Measurements from ENCODE around the gene ZNF543.

The ZNF543 gene

GRCh38 chr19:57321116-57321515, 844 bp downstream of the ZNF543 start:
- Histone ChIP-seq H3K27ac (peak overlapping the region; percentile 81), H3K4me3 (ENCODE audit: low read depth in 1 of 2, low read length in 1 of 2) (peak overlapping the region; percentile 77 to 81)
- no peak for TF ChIP-seq CTCF (IDR thresholded peaks at IDR 0.05)

DNA sequence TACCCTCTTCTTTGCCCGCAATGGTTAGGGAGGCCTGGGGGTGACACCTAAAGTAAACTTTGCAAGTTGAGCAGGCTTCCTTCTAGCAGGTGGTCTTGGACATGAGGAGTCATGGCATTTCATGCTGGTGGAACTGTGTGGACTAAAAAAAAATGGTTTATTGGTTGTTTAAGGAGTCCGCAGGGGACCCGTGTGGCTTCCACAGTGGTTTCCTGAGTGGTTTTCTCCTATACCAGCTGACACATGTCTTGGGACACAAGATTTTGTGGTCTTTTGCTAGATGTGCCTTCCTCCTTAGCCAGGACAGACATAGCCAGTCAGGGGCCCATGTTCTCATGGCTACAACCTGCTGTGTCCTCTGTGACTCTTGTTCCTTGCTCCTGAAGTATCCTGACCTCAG, 1.5 kb downstream of the ZNF543 start:
- Histone ChIP-seq H3K27me3 (peaks cover 22% of the 10 kb centered on the region), H3K9me3 (peaks cover 9% of the 10 kb centered on the region), H3K4me1 (ENCODE audit: control insufficient read depth in 1 of 2, insufficient read depth in 1 of 2, low read depth in 1 of 2, low read length in 1 of 2) (peaks cover 15 to 21% of the 10 kb centered on the region in 2 experiments), H3K27ac (no peak overlapping the region), H3K4me3 (ENCODE audit: low read depth in 1 of 2, low read length in 1 of 2) (no peak overlapping the region), H3K36me3 (peaks cover 24% of the 10 kb centered on the region)
- no peak for TF ChIP-seq CTCF (IDR thresholded peaks at IDR 0.05)

More at GRCh38 chr19:57321116-57321515, 844 bp downstream of the ZNF543 start:
- peaks cover 20% of the 10 kb centered on the region for H3K36me3 ChIP-seq
- H3K27me3 ChIP-seq, result peaks cover 29% of the 10 kb centered on the region
- H3K4me1 ChIP-seq (ENCODE audit: control insufficient read depth in 1 of 2, insufficient read depth in 1 of 2, low read depth in 1 of 2, low read length in 1 of 2), result peaks cover 15 to 21% of the 10 kb centered on the region in 2 experiments
- peaks cover 9% of the 10 kb centered on the region for H3K9me3 ChIP-seq

DNA sequence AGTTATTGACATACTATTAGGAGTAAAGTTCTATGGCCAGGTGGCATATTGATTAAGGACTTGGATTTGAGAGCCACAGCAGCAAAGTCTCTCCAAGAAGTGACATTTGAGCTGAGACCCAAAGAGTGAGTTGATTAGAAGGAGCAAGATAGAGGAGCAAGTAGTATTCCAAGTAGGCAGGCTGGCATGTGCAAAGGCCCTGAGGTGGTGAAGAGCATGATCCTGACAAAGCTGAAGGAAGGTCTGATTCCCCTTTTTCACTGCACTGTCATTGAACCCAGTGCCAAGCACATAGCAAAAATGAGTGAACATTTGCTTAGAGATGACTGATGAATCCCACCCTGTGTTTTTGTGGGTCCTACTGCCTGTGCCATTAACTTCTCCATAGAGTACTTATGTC, 4.7 kb downstream of the ZNF543 start:
- Histone ChIP-seq H3K36me3 (peaks cover 38% of the 10 kb centered on the region), H3K27me3 (no peaks in the 10 kb centered on the region), H3K9me3 (peaks cover 5% of the 10 kb centered on the region), H3K27ac (no peak overlapping the region), H3K4me3 (ENCODE audit: low read depth in 1 of 2, low read length in 1 of 2) (no peak overlapping the region), H3K4me1 (ENCODE audit: control insufficient read depth in 1 of 2, insufficient read depth in 1 of 2, low read depth in 1 of 2, low read length in 1 of 2) (peaks cover 15 to 17% of the 10 kb centered on the region in 2 experiments)
- TF ChIP-seq CTCF (IDR thresholded peaks at IDR 0.05), result no peak

- Histone ChIP-seq H3K4me3 (ENCODE audit: low read depth in 1 of 2, low read length in 1 of 2) (no peak overlapping the region), H3K4me1 (ENCODE audit: control insufficient read depth in 1 of 2, insufficient read depth in 1 of 2, low read depth in 1 of 2, low read length in 1 of 2) (no peaks in the 10 kb centered on the region), H3K9me3 (peaks cover 5% of the 10 kb centered on the region), H3K36me3 (peaks cover 38% of the 10 kb centered on the region), H3K27ac (no peak overlapping the region), H3K27me3 (no peaks in the 10 kb centered on the region)
- no peak for TF ChIP-seq CTCF (IDR thresholded peaks at IDR 0.05)
Observed at GRCh38 chr19:57327993-57328392, 7.7 kb downstream of the ZNF543 start.

- no peak overlapping the region for H3K4me3 ChIP-seq (ENCODE audit: low read depth in 1 of 2, low read length in 1 of 2)
- no peaks in the 10 kb centered on the region for H3K9me3 ChIP-seq
- TF ChIP-seq CTCF (IDR thresholded peaks at IDR 0.05), result no peak
- H3K27ac ChIP-seq, result no peak overlapping the region
- H3K36me3 ChIP-seq, result no peaks in the 10 kb centered on the region
- no peaks in the 10 kb centered on the region for H3K4me1 ChIP-seq (ENCODE audit: control insufficient read depth in 1 of 2, insufficient read depth in 1 of 2, low read depth in 1 of 2, low read length in 1 of 2)
- H3K27me3 ChIP-seq, result no peaks in the 10 kb centered on the region
Observed at GRCh38 chr19:57334191-57334590, 13.9 kb downstream of the ZNF543 start.

DNA sequence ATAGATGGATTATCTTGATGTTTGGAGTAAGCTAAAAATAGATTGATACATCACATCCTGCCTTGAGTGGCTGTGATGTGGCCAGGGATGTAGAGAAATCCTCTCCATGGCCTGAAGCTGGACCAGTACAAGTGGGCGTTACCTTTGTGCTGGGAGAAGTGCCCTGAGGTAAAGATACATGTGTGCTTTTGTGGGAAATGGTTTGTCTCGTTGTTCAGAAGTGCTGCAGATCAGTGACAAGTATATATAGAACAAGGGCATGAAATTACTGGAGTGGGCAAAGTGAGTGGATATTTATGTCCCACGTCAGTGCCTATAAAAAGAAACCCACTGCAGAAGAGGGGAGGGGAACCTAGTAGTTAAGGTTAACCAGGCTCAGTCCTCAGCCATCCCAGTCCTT, 18.6 kb downstream of the ZNF543 start:
- Histone ChIP-seq H3K4me3 (ENCODE audit: low read depth in 1 of 2, low read length in 1 of 2) (no peak overlapping the region), H3K36me3 (no peaks in the 10 kb centered on the region), H3K27ac (no peak overlapping the region), H3K9me3 (no peaks in the 10 kb centered on the region), H3K27me3 (peaks cover 5% of the 10 kb centered on the region), H3K4me1 (ENCODE audit: control insufficient read depth in 1 of 2, insufficient read depth in 1 of 2, low read depth in 1 of 2, low read length in 1 of 2) (no peaks in the 10 kb centered on the region)
- no peak for TF ChIP-seq CTCF (IDR thresholded peaks at IDR 0.05)

Measured in neutrophil (primary cell).